ENCODE data around the gene VSIG10. TPM values are rescaled to one million over a fixed set of nuclear protein-coding genes. Genes with fewer than 3 reads are reported as not detected.

Gene VSIG10
- total and polyA plus RNA-seq, 12 donors, result 5.3 to 23.6 (median 10.3) TPM

DNA sequence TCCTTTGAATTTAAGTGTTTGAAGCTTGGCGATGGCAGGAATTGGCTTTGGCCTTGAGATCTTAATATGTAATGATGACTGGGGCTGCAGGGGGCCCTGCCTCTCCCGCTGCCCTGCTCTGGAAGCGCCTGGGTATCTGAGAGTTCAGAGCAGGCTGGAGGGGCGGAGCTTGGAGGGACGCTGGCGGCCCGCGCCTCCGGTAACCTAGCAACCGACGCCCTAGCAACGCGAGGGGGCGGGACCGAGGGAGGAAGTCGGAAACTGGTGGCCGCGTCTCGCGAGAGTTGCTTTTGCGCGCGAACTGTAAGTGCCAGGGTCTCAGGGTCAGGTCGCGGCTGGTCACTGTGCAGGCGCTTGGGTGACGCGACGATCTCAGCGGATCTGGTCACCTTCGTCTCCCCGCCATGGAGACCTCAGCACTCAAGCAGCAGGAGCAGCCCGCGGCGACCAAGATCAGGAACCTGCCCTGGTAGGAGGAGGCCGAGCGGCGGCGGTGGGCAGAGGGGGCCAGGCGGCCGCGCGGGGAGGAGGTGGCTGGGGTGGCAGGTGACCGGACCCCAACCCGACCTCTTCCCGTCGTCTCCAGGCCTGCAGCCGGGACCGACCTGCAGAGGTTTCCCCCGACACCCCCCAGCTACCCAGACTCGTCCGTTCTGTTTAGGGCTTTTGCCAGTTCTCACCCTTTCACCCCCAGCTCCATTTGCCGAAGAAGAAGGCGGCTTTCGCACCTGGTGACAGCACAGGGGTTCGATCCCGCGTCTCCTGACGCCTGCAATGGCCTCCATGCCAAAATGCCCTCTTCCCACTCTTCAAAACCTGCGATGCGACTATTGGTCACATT, 87.2 kb downstream of the VSIG10 start, which contains the start of gene RFC5:
Gene RFC5 (plus strand): TSS at position 280 of the 841 bp plus-strand sequence. CDS start 125 bp downstream, at position 405.
- Histone ChIP-seq H3K27me3 (no peaks in the 10 kb centered on the region), H3K27ac (peak within 1 kb of the TSS in 6 of 10 donors; percentile 51 to 85 (median 68)), H3K9me3 (no peaks in the 10 kb centered on the region), H3K4me3 (peak within 1 kb of the TSS; percentile 75 to 98 (median 93)), H3K4me1 (peaks cover 0 to 17% (median 9%) of the 10 kb centered on the region in 9 donors), H3K36me3 (peaks cover 0 to 29% (median 0%) of the 10 kb centered on the region in 9 donors)
- intact Hi-C loops (cut with DNase I), result loop anchor here in 4 of 10 donors (5.0 to 10.0 kb wide), 3 partner anchors 46 to 142 kb away; partner anchors contain the start of gene WSB2 (in 1 of the 4)
- WGBS, 2 donors, result 0% methylated on average over 61 of the region's 61 CpGs
- ATAC-seq (peak; percentile 99 to 100 (median 100)), DNase-seq (peak; percentile 98 to 99)
- TF ChIP-seq, protein P1, sequence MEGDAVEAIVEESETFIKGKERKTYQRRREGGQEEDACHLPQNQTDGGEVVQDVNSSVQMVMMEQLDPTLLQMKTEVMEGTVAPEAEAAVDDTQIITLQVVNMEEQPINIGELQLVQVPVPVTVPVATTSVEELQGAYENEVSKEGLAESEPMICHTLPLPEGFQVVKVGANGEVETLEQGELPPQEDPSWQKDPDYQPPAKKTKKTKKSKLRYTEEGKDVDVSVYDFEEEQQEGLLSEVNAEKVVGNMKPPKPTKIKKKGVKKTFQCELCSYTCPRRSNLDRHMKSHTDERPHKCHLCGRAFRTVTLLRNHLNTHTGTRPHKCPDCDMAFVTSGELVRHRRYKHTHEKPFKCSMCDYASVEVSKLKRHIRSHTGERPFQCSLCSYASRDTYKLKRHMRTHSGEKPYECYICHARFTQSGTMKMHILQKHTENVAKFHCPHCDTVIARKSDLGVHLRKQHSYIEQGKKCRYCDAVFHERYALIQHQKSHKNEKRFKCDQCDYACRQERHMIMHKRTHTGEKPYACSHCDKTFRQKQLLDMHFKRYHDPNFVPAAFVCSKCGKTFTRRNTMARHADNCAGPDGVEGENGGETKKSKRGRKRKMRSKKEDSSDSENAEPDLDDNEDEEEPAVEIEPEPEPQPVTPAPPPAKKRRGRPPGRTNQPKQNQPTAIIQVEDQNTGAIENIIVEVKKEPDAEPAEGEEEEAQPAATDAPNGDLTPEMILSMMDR (IDR thresholded peaks at IDR 0.05), result peak in 1 of 9 donors; percentile 13

DNA sequence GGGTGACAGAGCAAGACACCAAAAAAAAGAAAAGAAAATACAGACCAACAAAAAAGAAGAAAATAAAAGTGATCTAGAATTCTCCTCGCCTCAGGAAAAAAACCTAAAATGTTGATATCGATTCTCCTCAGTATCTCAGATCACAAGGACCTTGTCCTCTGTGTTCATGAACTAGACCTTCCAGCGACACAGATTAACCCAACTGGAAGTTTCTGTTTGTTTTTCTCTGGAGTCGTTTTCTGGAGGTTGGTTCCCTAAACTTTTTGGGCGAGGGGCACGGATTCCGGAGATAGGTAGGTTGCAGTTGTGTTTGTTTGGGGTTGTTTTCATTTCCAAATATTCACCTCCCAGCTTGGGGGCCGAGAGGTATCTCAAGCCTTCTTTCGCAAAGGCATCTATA, 87.9 kb downstream of the VSIG10 start:
- no peaks in the 10 kb centered on the region for H3K9me3 ChIP-seq
- peaks cover 0 to 22% (median 0%) of the 10 kb centered on the region in 9 donors for H3K36me3 ChIP-seq
- H3K4me3 ChIP-seq, result peak overlapping the region in 9 of 10 donors; percentile 82 to 98 (median 93)
- H3K4me1 ChIP-seq, result peaks cover 0 to 17% (median 9%) of the 10 kb centered on the region in 9 donors
- ATAC-seq, result no peak
- H3K27ac ChIP-seq, result no peak overlapping the region
- TF ChIP-seq, protein P1 (IDR thresholded peaks at IDR 0.05), result no peak
- no peaks in the 10 kb centered on the region for H3K27me3 ChIP-seq
- intact Hi-C loops (cut with DNase I), result loop anchor here in 4 of 10 donors (5.0 to 10.0 kb wide), 3 partner anchors 46 to 141 kb away; partner anchors contain the start of gene WSB2 (in 1 of the 4)
- DNase-seq, result no peak
- WGBS, 2 donors, result 33 to 43% methylated on average over 9 of the region's 9 CpGs

DNA sequence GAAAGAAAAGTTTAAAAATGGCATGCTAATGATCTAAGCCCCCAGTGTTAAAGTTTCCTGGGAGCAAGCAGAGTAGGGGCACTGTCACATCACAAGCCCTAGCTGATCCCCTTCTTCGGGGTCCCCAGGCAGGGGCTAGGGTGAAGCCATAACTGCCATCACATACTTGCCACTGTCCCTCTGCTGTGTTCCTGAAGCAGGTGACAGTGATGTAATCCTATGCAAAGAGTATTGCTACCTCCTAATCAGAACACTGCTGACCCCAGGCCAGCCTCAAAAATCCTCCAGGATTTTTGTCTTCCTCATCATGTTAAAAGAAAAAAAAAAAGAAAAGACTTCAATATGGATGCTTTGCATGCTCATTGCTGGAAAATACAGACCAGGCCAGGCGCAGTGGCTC, 88.5 kb downstream of the VSIG10 start:
- whole genome bisulfite sequencing, 2 donors, result 92 to 95% methylated on average over 2 of the region's 2 CpGs
- no peak for ATAC-seq
- intact Hi-C loops (cut with DNase I), result loop anchor here in 4 of 10 donors (5.0 to 10.0 kb wide), 3 partner anchors 47 to 141 kb away; partner anchors contain the start of gene WSB2 (in 1 of the 4)

More for the DNA sequence above, 88.5 kb downstream of the VSIG10 start:
- Histone ChIP-seq H3K4me1 (peaks cover 0 to 17% (median 9%) of the 10 kb centered on the region in 9 donors), H3K27me3 (no peaks in the 10 kb centered on the region), H3K27ac (no peak overlapping the region), H3K36me3 (peaks cover 0 to 16% (median 0%) of the 10 kb centered on the region in 9 donors), H3K9me3 (no peaks in the 10 kb centered on the region), H3K4me3 (no peak overlapping the region)
- no peak for DNase-seq
- TF ChIP-seq, protein P1 (IDR thresholded peaks at IDR 0.05), result no peak

Other genes starting within 250 kb of the VSIG10 start
- gene KSR2, start 135.0 kb downstream of the VSIG10 start, total RNA-seq, result under 1 TPM in 3 of 10 donors, not detected in 7; 0.02 TPM
- not detected for gene KSR2, start 135.0 kb downstream of the VSIG10 start, polyA plus RNA-seq
- gene RFC5, start 87.3 kb downstream of the VSIG10 start, total RNA-seq, result 1 to 10 TPM; 2.8 to 6.2 (median 4.1) TPM
- gene RFC5, start 87.3 kb downstream of the VSIG10 start, polyA plus RNA-seq, result 1 to 10 TPM; 2.4 to 5.3 TPM
- 100 to 1,000 TPM in 4 of 10 donors, 10 to 100 TPM in 6; 89.8 to 125 (median 98.2) TPM for gene WSB2, start 42.8 kb downstream of the VSIG10 start, total RNA-seq
- gene WSB2, start 42.8 kb downstream of the VSIG10 start, polyA plus RNA-seq, result 10 to 100 TPM; 52.2 to 83.1 TPM
- gene PEBP1, start 32.1 kb upstream of the VSIG10 start, total RNA-seq, result 100 to 1,000 TPM; 310 to 552 (median 467) TPM
- 100 to 1,000 TPM; 273 to 535 TPM for gene PEBP1, start 32.1 kb upstream of the VSIG10 start, polyA plus RNA-seq

Measured in heart right ventricle (tissue), 16 donors.